Kidney epithelial cell (primary cell): ENCODE results near the gene KHDC4. TPM values are rescaled to one million over a fixed set of nuclear protein-coding genes. Genes with fewer than 3 reads are reported as not detected.
A peak's percentile ranks its signal among the peaks of the same experiment; 100 is the strongest.
"Not testable (repeated sequence)": the region's sequence is repeated elsewhere in the genome, so short reads cannot be mapped to it uniquely, and the experiment has no call there.

Experiments
- DNase-seq: peaks from one replicate; pipeline ENCODE4 v3.0.0-alpha.2; 2010; ENCODE audit warnings: low read depth
- H3K27me3 ChIP-seq: 2 replicates; pipeline ENCODE4 v1.6.0; 2011; ENCODE audit warnings: low read length; ENCODE audit not compliant: control insufficient read depth, insufficient read depth
- H3K36me3 ChIP-seq: 2 replicates; pipeline ENCODE4 v1.5.1; 2011; ENCODE audit warnings: low read length; ENCODE audit not compliant: control insufficient read depth, insufficient read depth
- H3K4me3 ChIP-seq: 2 replicates; pipeline ENCODE4 v1.5.1; 2011; ENCODE audit warnings: low read depth, mild to moderate bottlenecking, control low read depth, low read length
- total RNA-seq: library from RNA; depleted of rRNA; stranded (reverse); fragments of >200 nt; gene quantifications from 2 replicates; pipeline ENCODE4 v1.2.3, GENCODE V29; 2015
- TF ChIP-seq, protein P1 (sequence below): IDR thresholded peaks from 2 replicates; pipeline ENCODE4 v1.5.1; 2011; ENCODE audit warnings: mild to moderate bottlenecking, moderate library complexity, low read length, control low read depth, inconsistent platforms; ENCODE audit not compliant: insufficient read depth, poor library complexity, severe bottlenecking

The KHDC4 gene
- total RNA-seq, 1 donor from 2014 or later = 31.5 TPM

DNA sequence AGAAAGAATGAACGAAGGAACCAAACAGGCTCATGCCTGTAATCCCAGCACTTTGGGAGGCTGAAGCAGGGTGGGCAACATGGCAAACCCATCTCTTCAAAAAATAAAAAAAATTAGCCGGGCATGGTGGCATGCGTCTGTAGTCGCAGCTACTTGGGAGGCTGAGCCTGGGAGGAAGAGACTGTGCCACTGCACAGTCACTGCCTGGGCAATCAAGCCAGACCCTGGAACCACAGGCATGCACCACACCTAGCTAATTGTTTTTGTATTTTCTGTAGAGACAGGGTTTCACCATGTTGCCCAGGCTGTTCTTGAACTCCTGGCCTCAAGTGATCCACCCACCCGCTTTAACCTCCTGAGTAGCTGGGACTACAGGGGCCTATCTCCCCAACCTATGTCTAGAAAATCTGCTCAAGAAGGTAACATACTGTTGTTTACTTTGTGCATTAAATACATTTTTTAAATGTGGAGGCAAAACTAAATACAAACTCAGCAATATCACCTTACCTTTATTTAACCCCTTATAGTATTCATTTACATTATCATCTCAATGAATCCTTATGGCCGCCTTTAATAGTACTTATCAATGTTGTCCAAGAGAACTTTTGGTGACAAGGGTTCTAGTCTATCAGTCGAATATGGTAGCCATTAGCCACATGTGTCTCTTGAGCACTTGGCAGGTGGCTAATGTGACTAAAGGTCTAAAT is 2.7 kb downstream of the KHDC4 start:
- peak; percentile 52 for DNase-seq
- no peaks in the 10 kb centered on the region for H3K27me3 ChIP-seq
- peaks cover 1% of the 10 kb centered on the region for H3K36me3 ChIP-seq
- TF ChIP-seq, protein P1, sequence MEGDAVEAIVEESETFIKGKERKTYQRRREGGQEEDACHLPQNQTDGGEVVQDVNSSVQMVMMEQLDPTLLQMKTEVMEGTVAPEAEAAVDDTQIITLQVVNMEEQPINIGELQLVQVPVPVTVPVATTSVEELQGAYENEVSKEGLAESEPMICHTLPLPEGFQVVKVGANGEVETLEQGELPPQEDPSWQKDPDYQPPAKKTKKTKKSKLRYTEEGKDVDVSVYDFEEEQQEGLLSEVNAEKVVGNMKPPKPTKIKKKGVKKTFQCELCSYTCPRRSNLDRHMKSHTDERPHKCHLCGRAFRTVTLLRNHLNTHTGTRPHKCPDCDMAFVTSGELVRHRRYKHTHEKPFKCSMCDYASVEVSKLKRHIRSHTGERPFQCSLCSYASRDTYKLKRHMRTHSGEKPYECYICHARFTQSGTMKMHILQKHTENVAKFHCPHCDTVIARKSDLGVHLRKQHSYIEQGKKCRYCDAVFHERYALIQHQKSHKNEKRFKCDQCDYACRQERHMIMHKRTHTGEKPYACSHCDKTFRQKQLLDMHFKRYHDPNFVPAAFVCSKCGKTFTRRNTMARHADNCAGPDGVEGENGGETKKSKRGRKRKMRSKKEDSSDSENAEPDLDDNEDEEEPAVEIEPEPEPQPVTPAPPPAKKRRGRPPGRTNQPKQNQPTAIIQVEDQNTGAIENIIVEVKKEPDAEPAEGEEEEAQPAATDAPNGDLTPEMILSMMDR = no peak
- H3K4me3 ChIP-seq = peak overlapping the region; percentile 16

DNA sequence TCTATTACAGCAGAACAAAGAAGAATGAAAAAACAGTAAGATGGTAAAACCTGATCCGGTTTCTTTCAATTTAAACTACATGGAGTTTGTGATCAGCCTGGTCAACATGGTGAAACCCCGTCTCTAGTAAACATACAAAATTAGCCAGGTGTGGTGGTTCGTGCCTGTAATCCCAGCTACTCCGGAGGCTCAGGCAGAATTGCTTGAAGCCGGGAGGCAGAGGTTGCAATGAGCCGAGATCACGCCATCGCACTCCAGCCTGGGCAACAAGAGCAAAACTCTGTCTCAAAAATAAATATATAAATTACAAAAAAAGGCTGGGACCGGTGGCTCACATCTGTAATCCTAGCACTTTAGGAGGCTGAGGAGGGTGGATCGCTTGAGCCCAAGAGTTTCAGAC is 3.5 kb downstream of the KHDC4 start:
- H3K36me3 ChIP-seq = not testable (repeated sequence)
- peak overlapping the region; percentile 16 for H3K4me3 ChIP-seq

DNA sequence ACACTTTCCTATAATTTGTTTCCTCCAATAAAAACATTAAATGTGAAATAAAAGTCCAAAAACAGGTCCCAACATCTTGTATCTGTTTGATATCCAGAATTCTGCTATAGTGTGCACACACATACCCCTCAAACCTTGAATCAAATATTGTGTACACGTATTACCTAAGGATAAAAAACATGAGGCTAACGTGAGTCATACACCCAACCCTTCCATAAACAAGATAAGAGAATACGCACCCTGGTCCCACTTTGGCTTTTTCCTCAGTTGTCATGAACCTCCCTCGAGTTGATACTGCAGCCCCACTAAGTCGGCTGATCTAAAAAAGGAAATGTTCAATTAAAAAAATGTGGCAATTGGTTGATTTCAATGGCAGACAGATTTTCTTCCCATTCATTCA is 5.2 kb downstream of the KHDC4 start:
- TF ChIP-seq, protein P1 = no peak
- no peak for DNase-seq
- Histone ChIP-seq H3K4me3 (no peak overlapping the region), H3K36me3 (peaks cover 4% of the 10 kb centered on the region), H3K27me3 (no peaks in the 10 kb centered on the region)

More for the DNA sequence above, 3.5 kb downstream of the KHDC4 start:
- H3K27me3 ChIP-seq, DNase-seq: not testable (repeated sequence)

DNA sequence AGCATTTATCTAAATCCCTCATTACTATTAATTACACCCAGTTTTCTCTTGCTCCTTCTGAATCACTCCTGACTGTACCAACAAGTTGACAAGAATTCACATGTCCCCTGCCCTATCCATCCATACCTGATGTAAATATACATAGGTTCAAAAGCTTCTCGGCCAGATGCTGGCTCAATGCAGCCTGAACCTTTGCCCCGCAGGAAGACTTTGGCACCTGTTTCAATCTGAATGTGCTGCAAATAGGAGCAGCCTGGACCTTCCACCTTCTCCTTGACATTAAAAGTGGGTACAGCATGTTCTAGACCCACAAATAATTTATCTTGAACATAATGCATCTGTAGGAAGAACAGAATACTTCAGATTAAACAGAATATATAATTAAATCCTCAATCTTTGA is 8.7 kb downstream of the KHDC4 start:
- TF ChIP-seq, protein P1 = no peak
- no peak overlapping the region for H3K4me3 ChIP-seq
- no peaks in the 10 kb centered on the region for H3K27me3 ChIP-seq
- DNase-seq = no peak
- peaks cover 3% of the 10 kb centered on the region for H3K36me3 ChIP-seq

DNA sequence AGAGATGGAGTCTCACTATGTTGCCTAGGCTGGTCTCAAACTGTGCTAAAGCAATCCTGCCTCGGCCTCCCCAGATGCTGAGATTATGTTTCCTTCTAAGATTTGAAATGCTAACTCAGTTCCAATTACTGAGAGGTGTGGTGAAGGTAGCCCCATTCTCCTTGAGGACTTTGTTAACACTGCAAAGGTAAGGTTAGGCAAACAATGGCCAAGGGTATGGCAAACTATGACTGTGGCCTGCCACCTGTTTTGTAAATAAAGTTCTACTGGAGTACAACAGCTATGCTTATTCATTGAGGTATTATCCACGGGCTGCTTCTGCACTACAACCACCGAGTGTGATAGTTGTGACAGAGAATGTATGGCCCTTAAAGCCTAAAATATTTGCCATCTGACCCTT is 13.5 kb downstream of the KHDC4 start:
- DNase-seq = no peak
- TF ChIP-seq, protein P1 = no peak
- peaks cover 4% of the 10 kb centered on the region for H3K36me3 ChIP-seq
- no peaks in the 10 kb centered on the region for H3K27me3 ChIP-seq
- H3K4me3 ChIP-seq = no peak overlapping the region

DNA sequence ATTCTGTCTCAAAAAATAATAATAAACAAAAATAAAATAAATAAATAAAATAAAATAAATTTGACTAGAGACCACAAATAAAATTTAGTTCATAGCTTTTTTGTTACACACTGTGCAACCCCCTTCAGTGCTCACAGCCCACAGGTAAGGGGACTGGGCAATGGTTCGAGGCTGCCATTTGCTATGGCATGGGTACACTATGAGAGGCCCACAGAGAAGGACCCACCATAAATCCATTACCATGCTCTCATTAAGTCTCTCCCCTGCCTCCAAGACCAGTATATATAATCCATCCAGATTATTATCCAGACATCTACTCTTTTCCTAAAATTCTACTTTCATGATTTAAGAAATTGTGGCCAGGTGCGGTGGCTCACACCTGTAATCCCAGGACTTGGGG is 14.4 kb downstream of the KHDC4 start:
- Histone ChIP-seq H3K27me3 (no peaks in the 10 kb centered on the region), H3K36me3 (peaks cover 3% of the 10 kb centered on the region), H3K4me3 (no peak overlapping the region)
- TF ChIP-seq, protein P1 = no peak
- DNase-seq = no peak
